ENCODE data around the gene C12orf60. TPM values are rescaled to one million over a fixed set of nuclear protein-coding genes. Genes with fewer than 3 reads are reported as not detected.

Gene C12orf60
- total RNA-seq, 1 donor from 2014 or later, result 2.8 TPM

DNA sequence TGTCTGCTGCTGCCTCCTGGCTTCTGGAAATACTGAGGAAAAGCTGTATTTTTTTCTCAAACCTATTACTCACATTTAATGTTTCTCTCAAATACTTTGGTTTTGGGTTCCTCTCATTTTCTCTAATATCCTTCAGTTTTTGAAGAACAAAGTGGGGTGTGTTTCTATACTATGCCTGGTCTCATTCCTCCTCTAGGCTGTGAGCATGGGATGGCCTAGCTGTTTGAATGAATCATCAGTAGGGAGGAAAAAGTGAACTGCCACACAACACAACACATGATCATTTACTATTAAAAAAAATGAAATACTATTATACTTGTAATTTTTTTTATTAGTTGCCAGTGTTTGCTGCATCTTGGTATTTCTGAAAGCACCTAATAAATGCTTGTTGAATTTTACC is 21.8 kb downstream of the C12orf60 start:
- H3K4me3 Mint-ChIP-seq (ENCODE audit: low read depth), result no peak overlapping the region
- H3K27ac Mint-ChIP-seq, result no peak overlapping the region
- H3K4me1 Mint-ChIP-seq (ENCODE audit: low read depth), result peaks cover 7% of the 10 kb centered on the region
- no peaks in the 10 kb centered on the region for H3K27me3 Mint-ChIP-seq (ENCODE audit: low read depth)
- no peaks in the 10 kb centered on the region for H3K9me3 Mint-ChIP-seq
- DNase-seq (ENCODE audit: low spot score), result no peak
- intact Hi-C loops (cut with micrococcal nuclease), result no loop called here
- H3K36me3 Mint-ChIP-seq (ENCODE audit: low read depth), result no peaks in the 10 kb centered on the region

DNA sequence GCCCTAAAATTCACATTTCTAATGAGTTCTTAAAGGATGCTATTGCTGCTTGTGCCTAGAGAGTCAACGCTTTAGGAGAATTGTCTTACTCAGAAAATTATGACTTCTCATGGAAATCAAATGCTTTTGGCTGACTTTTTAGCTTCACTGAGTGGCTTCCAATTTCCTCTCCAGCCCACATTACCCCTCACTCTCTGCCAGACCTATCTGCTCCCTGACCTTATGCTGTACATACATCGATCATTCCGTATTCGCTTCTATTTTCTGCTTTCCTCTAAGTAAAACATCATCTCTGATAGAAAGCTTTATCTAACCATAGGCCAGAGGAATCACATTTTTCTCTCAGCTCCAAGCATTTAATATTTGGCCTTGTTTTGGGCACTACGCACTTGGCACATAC is 23.0 kb downstream of the C12orf60 start:
- H3K9me3 Mint-ChIP-seq, result no peaks in the 10 kb centered on the region
- no peak for DNase-seq (ENCODE audit: low spot score)
- no peak overlapping the region for H3K4me3 Mint-ChIP-seq (ENCODE audit: low read depth)
- no peak overlapping the region for H3K27ac Mint-ChIP-seq
- intact Hi-C loops (cut with micrococcal nuclease), result no loop called here
- H3K27me3 Mint-ChIP-seq (ENCODE audit: low read depth), result peaks cover 2% of the 10 kb centered on the region
- H3K4me1 Mint-ChIP-seq (ENCODE audit: low read depth), result peaks cover 7% of the 10 kb centered on the region
- no peaks in the 10 kb centered on the region for H3K36me3 Mint-ChIP-seq (ENCODE audit: low read depth)

DNA sequence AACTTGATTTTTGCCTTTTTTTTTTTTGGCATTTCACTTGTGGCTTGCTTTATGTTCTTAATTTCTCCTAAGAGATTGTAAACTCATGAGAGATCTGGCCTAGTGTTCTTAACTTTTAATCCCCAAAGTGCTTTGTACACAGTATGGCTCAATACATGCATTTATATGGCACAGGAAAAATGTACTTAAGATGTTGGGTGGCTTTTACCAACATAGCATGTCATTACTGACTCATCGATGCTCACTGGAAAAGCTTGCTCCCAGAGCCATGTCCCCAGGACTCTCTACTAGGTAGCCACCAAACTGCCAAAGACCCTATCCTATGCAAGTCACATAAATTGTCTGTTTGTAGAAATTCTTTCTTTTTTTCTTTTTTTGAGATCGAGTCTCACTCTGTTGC is 23.6 kb downstream of the C12orf60 start:
- Mint-ChIP-seq H3K4me3 (ENCODE audit: low read depth) (no peak overlapping the region), H3K27me3 (ENCODE audit: low read depth) (peaks cover 3% of the 10 kb centered on the region)

DNA sequence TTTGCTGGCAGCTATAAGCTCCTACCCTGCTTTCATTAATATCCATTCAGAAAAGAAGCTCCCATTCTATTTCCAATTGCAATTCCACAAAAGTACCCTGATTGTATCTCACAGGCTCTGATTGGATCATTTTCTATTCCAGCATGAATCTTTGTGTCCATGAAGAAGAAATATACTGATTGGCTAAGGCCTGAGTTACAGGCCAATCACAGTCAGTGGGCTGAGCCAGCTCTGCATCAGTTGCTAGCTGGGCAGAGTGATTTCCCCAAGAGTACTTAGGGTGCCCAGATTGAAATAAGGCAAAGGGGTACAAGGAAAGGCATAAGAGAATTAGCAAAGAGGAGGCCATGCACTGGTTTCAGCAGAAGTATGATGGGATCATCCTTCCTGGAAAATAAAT is 25.4 kb downstream of the C12orf60 start:
- peaks cover 13% of the 10 kb centered on the region for H3K27me3 Mint-ChIP-seq (ENCODE audit: low read depth)
- no peak overlapping the region for H3K4me3 Mint-ChIP-seq (ENCODE audit: low read depth)
- H3K9me3 Mint-ChIP-seq, result no peaks in the 10 kb centered on the region
- no peak overlapping the region for H3K27ac Mint-ChIP-seq
- intact Hi-C loops (cut with micrococcal nuclease), result no loop called here
- no peak for DNase-seq (ENCODE audit: low spot score)
- H3K4me1 Mint-ChIP-seq (ENCODE audit: low read depth), result peaks cover 4% of the 10 kb centered on the region
- H3K36me3 Mint-ChIP-seq (ENCODE audit: low read depth), result no peaks in the 10 kb centered on the region

More for the DNA sequence above, 23.6 kb downstream of the C12orf60 start:
- no peaks in the 10 kb centered on the region for H3K36me3 Mint-ChIP-seq (ENCODE audit: low read depth)
- no peak overlapping the region for H3K27ac Mint-ChIP-seq
- no peak for DNase-seq (ENCODE audit: low spot score)
- H3K4me1 Mint-ChIP-seq (ENCODE audit: low read depth), result peaks cover 7% of the 10 kb centered on the region
- no peaks in the 10 kb centered on the region for H3K9me3 Mint-ChIP-seq
- intact Hi-C loops (cut with micrococcal nuclease), result no loop called here

DNA sequence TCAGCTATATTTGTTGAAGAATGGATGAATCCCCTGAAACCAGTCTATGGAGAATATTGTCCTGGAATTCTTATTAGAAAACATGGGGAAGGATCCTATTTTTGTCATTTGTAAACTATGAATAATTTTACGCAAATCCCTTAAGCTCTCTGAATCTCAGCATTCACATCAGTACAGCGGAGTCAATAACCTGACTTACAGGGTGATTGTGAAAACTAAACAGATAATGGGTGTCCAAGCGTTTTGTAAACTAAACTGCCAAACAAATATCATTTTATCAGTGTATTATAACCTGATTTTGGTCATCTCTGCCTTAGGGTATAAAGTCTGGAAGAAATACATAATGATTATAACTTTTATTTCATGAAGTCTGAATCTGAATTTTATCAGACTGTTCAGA is 29.9 kb downstream of the C12orf60 start:
- no peak for DNase-seq (ENCODE audit: low spot score)
- H3K4me1 Mint-ChIP-seq (ENCODE audit: low read depth), result peaks cover 2% of the 10 kb centered on the region
- H3K27me3 Mint-ChIP-seq (ENCODE audit: low read depth), result peaks cover 23% of the 10 kb centered on the region
- no peak overlapping the region for H3K27ac Mint-ChIP-seq
- intact Hi-C loops (cut with micrococcal nuclease), result no loop called here
- no peaks in the 10 kb centered on the region for H3K9me3 Mint-ChIP-seq
- H3K4me3 Mint-ChIP-seq (ENCODE audit: low read depth), result no peak overlapping the region
- no peaks in the 10 kb centered on the region for H3K36me3 Mint-ChIP-seq (ENCODE audit: low read depth)

DNA sequence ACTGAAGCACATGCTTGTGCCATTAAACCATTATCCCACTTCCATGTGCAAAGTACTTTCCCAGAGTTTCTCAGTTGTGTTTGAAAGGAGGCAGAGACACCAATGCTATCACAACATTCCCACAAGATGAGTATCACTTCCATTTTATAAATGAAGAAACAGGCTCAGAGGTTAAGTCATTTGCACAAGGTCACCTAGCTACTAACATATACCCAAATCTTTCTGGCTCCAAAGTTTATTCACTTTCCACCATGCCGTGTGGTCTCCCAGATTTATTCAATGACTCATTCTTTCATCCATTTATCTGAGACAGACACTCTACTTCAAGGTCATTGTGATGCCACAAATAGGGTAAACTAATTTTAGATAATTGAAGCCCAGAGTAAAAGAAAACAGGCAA is 30.5 kb downstream of the C12orf60 start:
- no peaks in the 10 kb centered on the region for H3K9me3 Mint-ChIP-seq
- intact Hi-C loops (cut with micrococcal nuclease), result no loop called here
- no peak overlapping the region for H3K4me3 Mint-ChIP-seq (ENCODE audit: low read depth)
- DNase-seq (ENCODE audit: low spot score), result no peak
- H3K27ac Mint-ChIP-seq, result no peak overlapping the region
- peaks cover 2% of the 10 kb centered on the region for H3K4me1 Mint-ChIP-seq (ENCODE audit: low read depth)
- H3K36me3 Mint-ChIP-seq (ENCODE audit: low read depth), result no peaks in the 10 kb centered on the region
- peaks cover 23% of the 10 kb centered on the region for H3K27me3 Mint-ChIP-seq (ENCODE audit: low read depth)

DNA sequence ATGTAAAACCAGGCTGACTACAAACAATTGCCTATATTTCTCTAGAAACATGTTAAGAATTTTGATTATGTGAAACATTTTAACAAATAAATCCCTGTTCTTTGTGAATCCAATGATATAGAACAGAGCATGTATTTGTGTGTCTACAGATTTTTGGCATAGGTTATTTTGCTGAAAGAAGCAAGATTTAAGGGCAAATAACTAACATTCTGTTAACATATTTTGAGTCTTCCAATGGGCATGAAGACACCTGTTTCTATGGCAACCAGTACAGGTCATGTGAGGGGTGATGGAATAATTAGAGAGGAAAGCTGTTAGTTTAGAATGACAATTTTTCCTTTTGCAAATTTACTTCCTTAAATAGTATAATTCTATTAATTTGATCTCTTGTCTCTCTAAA is 31.0 kb downstream of the C12orf60 start:
- no peaks in the 10 kb centered on the region for H3K9me3 Mint-ChIP-seq
- no peak overlapping the region for H3K27ac Mint-ChIP-seq
- peaks cover 2% of the 10 kb centered on the region for H3K4me1 Mint-ChIP-seq (ENCODE audit: low read depth)
- intact Hi-C loops (cut with micrococcal nuclease), result no loop called here
- H3K36me3 Mint-ChIP-seq (ENCODE audit: low read depth), result no peaks in the 10 kb centered on the region
- DNase-seq (ENCODE audit: low spot score), result no peak
- no peak overlapping the region for H3K4me3 Mint-ChIP-seq (ENCODE audit: low read depth)
- peaks cover 27% of the 10 kb centered on the region for H3K27me3 Mint-ChIP-seq (ENCODE audit: low read depth)

DNA sequence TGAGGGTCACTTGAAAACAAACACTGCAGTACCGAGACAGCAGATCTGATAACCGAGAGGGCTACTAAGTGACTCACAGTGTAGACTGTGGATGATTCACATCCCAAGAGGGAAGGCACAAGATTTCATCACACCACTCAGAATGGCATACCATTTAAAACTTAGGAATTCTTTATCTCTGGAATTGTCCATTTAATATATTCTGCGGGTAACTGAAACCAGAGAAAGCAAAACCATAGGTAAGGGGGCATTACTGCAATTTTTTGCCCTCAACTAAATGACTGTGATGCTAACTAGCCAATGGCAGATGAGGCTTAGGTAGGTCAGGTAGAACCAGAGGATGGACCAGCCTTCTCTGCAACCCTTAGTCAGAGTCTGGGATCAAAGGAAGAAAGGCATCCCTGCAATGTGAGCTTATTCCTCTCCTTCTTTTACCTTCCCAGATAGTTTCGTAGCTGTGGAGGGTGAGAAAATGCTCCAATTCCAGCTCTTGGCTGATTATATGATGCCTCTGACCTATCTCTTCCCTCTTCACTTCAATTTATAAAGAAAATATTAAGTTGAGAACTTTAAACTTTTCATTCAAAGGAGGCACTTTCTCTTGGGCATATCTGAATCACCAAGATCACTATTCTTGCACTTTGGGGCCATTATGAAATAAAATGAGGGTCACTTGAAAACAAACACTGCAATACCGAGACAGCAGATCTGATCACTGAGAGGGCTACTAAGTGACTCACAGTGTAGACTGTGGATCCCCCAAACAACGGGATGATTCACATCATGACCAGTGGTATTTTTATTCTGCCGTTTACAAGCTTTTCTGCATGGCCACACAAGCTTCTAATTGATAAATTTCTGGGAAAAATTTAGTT is 33.1 kb downstream of the C12orf60 start:
- intact Hi-C loops (cut with micrococcal nuclease), result no loop called here
- Mint-ChIP-seq H3K4me1 (ENCODE audit: low read depth) (peaks cover 2% of the 10 kb centered on the region), H3K4me3 (ENCODE audit: low read depth) (no peak overlapping the region), H3K27ac (no peak overlapping the region), H3K9me3 (no peaks in the 10 kb centered on the region), H3K36me3 (ENCODE audit: low read depth) (no peaks in the 10 kb centered on the region), H3K27me3 (ENCODE audit: low read depth) (peaks cover 31% of the 10 kb centered on the region)
- DNase-seq (ENCODE audit: low spot score), result no peak

DNA sequence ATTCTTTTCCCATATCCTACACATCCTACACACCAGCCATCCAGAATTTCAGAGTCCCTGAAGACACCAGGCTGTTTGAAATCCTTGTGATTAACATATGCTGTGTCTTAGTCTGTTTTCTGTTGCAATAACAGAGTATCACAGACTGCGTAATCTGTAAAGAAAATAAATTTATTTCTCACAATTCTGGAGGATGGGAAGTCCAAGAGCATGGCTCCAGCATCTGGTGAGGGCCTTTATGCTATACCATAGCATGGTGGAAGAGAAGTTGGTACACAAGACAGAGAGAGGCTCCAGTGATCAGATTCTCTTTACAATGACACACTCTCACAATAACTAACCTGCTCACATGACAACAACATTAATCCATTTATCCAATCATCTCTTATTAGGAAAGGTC is 35.8 kb downstream of the C12orf60 start:
- Mint-ChIP-seq H3K4me3 (ENCODE audit: low read depth) (no peak overlapping the region), H3K36me3 (ENCODE audit: low read depth) (no peaks in the 10 kb centered on the region), H3K9me3 (no peaks in the 10 kb centered on the region), H3K27me3 (ENCODE audit: low read depth) (peaks cover 19% of the 10 kb centered on the region), H3K4me1 (ENCODE audit: low read depth) (peaks cover 2% of the 10 kb centered on the region), H3K27ac (no peak overlapping the region)
- no peak for DNase-seq (ENCODE audit: low spot score)
- intact Hi-C loops (cut with micrococcal nuclease), result no loop called here

DNA sequence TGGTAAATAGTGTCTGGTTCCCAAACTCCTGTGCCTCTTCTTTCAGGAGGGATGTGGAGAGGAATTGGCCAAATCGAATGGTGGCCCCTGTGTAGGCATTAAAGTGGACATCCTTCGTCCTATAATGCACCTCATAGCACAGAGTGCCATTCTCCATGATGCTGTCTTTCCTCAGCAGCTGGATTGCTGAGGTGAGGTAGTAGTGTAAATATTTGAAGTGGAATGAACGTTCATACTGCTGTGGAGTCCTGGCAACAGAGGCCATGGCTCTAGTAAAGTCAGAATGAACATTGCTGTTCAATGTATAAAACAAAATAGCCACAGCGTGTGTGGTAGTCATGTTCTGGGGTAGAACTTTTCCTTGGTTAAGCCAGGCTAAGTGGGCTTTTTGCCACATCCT is 37.1 kb downstream of the C12orf60 start:
- no peaks in the 10 kb centered on the region for H3K9me3 Mint-ChIP-seq
- intact Hi-C loops (cut with micrococcal nuclease), result no loop called here
- no peak overlapping the region for H3K27ac Mint-ChIP-seq
- DNase-seq (ENCODE audit: low spot score), result no peak
- no peaks in the 10 kb centered on the region for H3K36me3 Mint-ChIP-seq (ENCODE audit: low read depth)
- peaks cover 4% of the 10 kb centered on the region for H3K4me1 Mint-ChIP-seq (ENCODE audit: low read depth)
- no peak overlapping the region for H3K4me3 Mint-ChIP-seq (ENCODE audit: low read depth)
- peaks cover 11% of the 10 kb centered on the region for H3K27me3 Mint-ChIP-seq (ENCODE audit: low read depth)

DNA sequence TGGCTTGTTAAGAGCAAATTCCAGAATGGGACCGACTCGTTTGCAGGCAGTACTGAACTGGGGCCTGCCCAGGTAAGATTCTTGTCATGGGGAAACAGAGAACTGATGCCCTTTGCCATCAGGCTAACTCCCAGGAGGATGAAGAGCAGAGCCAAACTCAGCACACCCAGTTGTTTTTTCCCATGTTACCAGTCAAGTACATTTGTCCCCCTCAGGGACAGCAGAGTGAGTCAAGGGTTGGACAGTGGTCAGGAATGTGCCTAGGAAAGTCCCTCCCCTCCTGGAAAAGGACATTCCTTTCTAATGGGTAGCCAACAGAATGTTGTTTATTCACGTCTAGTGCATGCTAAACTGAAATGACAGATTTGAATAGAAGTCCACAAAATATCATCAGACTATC is 38.3 kb downstream of the C12orf60 start:
- Mint-ChIP-seq H3K27me3 (ENCODE audit: low read depth) (peaks cover 11% of the 10 kb centered on the region), H3K27ac (no peak overlapping the region), H3K4me1 (ENCODE audit: low read depth) (peaks cover 4% of the 10 kb centered on the region), H3K4me3 (ENCODE audit: low read depth) (no peak overlapping the region), H3K9me3 (no peaks in the 10 kb centered on the region), H3K36me3 (ENCODE audit: low read depth) (no peaks in the 10 kb centered on the region)
- intact Hi-C loops (cut with micrococcal nuclease), result no loop called here
- DNase-seq (ENCODE audit: low spot score), result no peak

DNA sequence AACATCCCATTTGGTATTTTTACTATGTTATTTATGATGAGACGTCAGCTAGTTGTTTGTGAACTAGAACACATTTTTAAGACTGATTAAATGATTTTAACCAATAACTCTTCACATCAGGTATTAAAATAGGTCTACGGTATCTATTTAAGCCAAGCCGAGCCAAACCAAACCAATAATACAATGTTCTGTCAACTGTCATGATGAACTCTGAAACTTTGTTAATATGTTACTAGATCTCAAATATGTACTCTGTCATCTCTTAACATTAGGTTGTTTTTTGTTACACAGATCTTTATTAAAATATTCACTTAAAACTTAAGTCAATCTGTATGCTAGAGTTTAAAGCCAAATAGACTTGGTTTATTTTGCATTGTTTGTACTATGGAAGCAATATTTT is 38.8 kb downstream of the C12orf60 start:
- no peak for DNase-seq (ENCODE audit: low spot score)
- Mint-ChIP-seq H3K27ac (no peak overlapping the region), H3K9me3 (no peaks in the 10 kb centered on the region), H3K4me1 (ENCODE audit: low read depth) (peaks cover 4% of the 10 kb centered on the region), H3K4me3 (ENCODE audit: low read depth) (no peak overlapping the region), H3K27me3 (ENCODE audit: low read depth) (peaks cover 11% of the 10 kb centered on the region), H3K36me3 (ENCODE audit: low read depth) (no peaks in the 10 kb centered on the region)
- intact Hi-C loops (cut with micrococcal nuclease), result no loop called here

DNA sequence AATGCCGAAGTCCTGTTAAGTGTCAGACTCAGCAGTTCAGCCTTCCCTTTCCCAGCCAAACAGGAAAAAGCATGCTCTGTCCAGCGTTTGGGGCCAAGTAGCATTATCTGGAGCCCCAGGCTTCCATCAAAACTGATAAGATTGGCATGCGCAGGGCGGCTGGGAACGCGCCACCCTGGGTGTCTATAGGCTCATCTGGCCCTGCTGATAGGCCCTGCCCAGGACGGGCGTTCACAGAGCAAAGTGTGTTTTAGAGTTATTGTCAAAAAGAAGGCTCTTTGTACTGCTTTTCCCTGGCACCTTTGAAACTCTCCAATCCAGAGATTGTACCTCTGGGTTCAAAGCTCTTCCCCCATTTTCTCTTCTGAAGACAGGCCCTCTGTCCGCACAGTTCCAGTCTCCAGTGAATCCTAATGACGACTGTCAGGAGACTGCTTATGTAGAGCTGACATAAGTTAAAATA is 40.0 kb downstream of the C12orf60 start, which contains the start of gene ART4:
Gene ART4 (minus strand): TSS at position 102 of the 463 bp plus-strand sequence. CDS start 413 bp downstream, outside the sequence.
- no peak for DNase-seq (ENCODE audit: low spot score)
- intact Hi-C loops (cut with micrococcal nuclease), result no loop called here
- H3K9me3 Mint-ChIP-seq, result no peaks in the 10 kb centered on the region
- no peaks in the 10 kb centered on the region for H3K36me3 Mint-ChIP-seq (ENCODE audit: low read depth)
- peaks cover 11% of the 10 kb centered on the region for H3K27me3 Mint-ChIP-seq (ENCODE audit: low read depth)
- peaks cover 4% of the 10 kb centered on the region for H3K4me1 Mint-ChIP-seq (ENCODE audit: low read depth)
- H3K27ac Mint-ChIP-seq, result no peak within 1 kb of the TSS
- H3K4me3 Mint-ChIP-seq (ENCODE audit: low read depth), result no peak within 1 kb of the TSS
